GM21619 (cell line): ENCODE results near the gene TGM5.
"Not testable (repeated sequence)": the region's sequence is repeated elsewhere in the genome, so short reads cannot be mapped to it uniquely, and the experiment has no call there.

Source experiments
- ATAC-seq: cut with Tn5 transposase; IDR thresholded peaks from one replicate; pipeline ENCODE4 v1.9.1; 2021; ENCODE audit not compliant: unreplicated experiment

Gene TGM5

DNA sequence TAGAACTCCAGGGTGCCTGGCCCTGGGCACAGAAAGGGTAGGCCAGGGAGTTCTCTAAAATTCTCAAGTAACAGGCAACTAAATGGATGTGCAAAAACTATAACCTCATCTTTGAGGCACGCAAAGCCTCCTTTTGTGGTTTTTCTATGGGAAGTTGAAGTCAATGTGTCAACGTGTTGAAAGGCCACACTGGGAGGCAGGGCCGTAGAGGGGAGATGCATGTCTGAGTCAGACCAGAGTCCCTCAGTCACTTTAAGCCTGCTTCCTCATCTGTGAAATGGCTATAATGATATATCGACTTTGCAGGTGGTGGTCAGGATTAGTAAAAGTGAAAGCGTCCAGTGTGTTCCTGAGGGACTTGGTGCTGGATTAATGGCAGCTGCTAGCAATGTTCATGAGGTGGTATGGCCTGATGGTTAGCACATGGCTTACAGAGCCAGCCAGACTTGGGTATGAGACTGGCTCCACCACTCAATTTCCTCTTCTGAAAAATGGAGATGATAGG lies 17.0 kb downstream of the TGM5 start:
- ATAC-seq, result peak; percentile 42

DNA sequence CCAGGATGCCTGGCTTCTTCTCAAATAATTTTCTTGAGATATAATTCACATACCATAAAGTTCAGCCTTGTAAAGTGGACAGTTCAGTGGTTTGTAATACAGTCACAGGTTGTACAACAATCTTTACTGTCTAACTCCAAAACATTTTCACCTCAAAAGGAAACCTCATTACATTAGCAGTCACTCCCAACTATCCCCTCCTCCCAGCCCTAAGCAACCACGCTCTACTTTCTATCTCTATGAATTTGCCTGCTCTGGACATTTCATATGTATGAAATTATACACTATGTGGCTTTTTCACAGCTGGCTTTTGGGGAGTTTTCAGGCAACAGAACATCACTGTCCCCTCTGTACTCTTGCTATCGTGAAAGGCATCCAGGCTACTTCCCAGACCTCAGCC lies 17.5 kb downstream of the TGM5 start:
- peak; percentile 3 for ATAC-seq

- ATAC-seq, result no peak
Observed at GRCh38 chr15:43246261-43246774, 20.4 kb downstream of the TGM5 start.

GRCh38 chr15:43244092-43244491 lies 22.6 kb downstream of the TGM5 start:
- ATAC-seq, result no peak

DNA sequence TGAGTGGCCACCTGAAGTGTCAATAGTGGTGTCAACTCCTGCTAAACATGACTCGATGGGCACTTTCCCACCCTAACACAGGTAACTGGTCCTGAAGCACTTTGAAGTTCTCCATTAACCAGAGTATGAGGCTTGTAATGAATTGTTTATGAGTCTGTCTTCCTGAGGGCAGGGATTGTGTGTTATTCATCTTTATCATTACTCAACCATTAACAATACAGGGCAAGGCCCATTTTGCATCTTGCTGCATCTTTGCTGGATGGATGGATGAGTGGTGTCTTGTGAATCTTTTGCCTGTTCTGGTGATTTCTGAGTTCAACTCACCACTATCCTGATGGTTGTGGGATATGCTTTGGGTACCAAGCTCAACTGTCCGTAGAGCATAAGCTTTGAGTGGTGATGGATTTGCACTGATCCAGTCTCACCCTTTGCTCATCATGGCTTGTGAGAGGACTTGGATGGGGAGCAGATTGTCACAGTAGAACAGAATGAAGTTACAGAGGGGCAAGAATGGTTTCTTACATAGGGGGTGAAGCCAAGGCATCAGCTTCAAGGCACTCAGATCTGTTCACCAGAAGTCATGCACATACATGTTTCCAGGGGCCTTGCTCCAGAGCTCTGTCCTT lies 23.6 kb downstream of the TGM5 start:
- ATAC-seq, result no peak

GRCh38 chr15:43242616-43243015 lies 24.1 kb downstream of the TGM5 start:
- no peak for ATAC-seq

DNA sequence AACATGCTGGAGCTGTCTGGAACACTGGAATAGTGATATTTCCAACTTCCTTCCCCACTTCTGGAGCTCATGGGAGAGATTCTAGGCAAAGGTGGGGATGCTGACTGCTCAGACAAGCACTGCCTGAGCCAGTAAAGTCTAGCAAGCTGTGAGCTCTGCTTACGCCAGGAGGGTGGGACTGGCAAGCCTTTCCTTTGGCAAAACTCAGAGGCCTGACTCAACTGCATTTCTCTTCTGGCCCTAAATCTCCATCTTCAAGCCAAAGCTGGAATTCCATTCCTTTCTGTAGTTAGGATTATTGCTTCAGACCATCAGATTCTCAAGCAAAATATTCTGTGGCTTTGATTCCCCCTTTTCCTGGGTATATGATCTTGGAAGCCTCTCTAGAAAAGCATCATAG lies 25.6 kb downstream of the TGM5 start:
- ATAC-seq, result no peak

GRCh38 chr15:43239732-43240491 lies 26.8 kb downstream of the TGM5 start:
- no peak for ATAC-seq

DNA sequence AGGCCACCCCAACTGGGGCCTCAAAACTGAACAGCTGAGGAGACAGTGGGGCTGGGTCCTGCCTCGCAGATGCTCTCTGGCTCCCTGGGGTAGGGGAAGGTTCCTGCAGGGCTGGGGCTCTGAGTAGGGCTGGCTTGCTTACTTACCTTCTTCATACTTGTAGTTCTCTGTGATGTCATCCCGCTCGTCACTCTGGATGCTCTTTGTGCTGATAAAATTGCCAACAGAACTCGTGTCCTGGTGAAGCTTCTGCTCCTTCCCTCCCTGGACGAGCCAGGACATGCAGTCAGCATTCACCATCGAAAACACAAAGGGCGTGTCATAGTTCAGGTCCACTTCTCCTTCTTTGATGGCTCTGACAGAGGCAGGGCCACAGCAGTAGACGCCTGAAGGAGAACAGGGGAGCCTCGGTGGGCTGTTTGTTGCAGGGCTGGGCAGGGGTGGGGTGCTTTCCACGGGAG lies 28.0 kb downstream of the TGM5 start:
- no peak for ATAC-seq

DNA sequence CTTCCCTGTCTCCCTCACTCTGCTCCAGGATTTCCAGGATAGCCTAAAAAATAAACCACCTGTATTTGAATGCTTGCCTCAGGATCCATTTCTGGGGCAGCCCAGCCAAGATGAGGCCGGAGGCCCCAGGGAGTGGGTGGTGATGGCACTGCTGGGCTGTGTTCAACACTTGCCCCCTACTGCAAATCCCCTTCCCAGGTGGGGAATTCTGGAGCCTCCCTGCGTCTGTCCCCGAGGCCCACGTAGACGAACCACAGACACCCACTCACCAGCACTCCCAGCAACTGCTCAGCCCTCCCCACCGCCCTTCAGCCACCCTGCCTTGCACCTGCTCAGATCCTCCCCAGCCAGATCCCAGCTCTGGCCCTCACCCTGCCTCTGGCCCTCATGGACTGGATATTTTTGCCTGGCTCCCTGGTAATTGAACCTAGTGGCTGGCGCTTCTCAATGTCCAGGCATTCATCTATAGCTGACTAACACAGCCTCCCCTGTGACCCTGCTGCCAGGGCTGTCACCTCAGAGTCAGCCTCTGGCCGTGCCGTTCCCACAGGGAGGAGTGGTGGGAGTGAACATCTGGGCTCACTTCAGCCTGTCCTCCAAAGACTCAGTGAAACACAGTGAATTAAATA lies 28.8 kb downstream of the TGM5 start:
- ATAC-seq, result no peak

DNA sequence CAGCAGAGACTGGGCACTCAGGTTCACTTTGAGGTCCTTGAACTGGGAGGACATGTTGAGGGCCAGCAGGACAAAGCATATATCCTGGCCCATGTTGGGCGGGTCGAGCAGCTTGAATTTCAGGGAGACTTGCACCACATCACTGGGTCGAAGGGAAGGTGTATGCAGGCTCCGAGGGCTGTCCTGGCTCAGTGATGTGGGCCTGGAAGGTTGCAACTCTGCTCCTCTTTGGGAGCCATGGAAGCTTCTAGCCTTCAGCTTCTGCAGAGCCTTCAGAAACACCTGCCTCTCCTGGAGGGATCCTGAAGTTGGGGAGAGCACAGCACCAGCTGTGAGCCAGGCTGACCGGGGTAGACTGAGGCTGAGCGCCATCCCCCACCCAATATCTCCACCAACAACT lies 31.2 kb downstream of the TGM5 start:
- no peak for ATAC-seq

DNA sequence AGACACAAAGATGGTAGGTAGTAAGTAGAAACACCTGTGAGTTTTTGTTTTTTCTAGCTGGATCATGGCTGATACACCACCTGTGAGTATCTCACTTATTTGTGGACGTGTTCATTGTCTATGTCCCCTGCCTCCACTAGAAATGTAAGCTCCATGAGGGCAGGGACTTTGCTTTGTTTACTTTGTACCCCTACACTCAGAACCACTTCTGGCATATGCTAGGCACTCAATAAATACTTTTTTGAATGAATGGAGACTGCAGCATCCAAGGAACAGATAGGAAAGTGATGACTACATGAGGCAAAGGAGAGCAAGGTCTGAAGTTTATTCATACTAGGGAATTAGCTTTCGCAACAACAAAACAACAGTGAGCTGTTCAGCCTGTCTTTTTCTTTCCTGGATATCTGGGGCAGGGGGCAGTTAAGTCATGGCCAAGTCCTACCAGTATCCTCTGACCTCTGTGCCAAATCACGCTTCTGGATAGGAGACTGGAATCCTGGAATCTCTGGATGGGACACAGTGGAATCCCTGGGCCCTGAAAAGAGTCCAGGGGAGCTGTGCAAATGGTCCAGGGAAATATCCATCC lies 34.3 kb downstream of the TGM5 start:
- ATAC-seq, result no peak

DNA sequence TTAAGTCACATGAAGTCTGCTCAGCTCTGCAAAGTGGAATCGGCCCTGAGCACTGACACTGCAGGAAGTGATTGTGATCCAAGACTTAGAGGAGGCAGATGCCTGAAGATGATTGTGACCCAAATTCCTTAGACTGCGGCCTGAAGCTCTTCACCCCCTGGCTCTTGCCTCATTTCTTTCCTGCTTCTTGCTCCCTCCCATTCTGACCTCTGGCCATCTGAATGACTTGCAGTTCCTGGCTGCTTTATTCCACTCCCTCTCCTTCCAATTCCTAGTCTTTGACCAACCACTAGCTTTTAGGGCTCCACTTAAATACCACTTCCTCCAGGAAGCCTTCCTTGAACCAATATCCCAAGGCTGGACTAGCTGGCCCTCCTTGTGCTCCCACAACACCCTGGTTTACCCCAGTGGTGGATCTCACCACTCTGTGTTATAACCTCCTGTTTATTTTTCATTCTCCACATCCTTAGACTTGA lies 36.0 kb downstream of the TGM5 start:
- no peak for ATAC-seq

DNA sequence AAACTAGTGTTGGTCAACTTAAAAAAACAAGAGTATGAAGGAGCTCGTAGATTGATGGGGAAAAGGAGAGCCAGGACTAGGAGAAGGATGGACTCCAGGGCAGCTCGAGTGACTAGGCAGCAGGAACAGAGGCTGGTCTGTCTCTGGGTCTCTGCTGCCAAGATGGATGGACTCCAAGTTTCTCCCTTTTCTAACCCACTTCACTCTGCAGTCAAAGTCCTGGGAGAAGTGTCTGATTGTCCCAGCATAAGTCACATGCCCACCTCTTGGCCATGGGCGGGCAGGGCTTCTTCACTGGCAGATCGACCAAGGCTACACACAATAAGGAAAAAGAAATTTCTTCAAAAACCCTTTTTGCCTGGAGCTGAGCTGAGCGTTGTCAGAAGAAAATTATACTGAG lies 36.8 kb downstream of the TGM5 start:
- no peak for ATAC-seq

GRCh38 chr15:43226436-43227305 lies 40.1 kb downstream of the TGM5 start:
- ATAC-seq, result no peak

DNA sequence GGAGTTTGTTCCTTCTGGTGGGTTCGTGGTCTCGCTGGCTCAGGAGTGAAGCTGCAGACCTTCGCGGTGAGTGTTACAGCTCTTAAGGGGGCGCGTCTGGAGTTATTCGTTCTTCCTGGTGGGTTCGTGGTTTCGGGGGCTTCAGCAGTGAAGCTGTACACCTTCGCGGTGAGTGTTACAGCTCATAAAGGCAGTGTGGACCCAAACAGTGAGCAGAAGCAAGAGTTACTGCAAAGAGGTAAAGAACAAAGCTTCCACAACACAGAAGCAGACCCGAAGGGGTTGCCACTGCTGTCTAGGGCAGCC lies 40.8 kb downstream of the TGM5 start:
- ATAC-seq, result not testable (repeated sequence)

DNA sequence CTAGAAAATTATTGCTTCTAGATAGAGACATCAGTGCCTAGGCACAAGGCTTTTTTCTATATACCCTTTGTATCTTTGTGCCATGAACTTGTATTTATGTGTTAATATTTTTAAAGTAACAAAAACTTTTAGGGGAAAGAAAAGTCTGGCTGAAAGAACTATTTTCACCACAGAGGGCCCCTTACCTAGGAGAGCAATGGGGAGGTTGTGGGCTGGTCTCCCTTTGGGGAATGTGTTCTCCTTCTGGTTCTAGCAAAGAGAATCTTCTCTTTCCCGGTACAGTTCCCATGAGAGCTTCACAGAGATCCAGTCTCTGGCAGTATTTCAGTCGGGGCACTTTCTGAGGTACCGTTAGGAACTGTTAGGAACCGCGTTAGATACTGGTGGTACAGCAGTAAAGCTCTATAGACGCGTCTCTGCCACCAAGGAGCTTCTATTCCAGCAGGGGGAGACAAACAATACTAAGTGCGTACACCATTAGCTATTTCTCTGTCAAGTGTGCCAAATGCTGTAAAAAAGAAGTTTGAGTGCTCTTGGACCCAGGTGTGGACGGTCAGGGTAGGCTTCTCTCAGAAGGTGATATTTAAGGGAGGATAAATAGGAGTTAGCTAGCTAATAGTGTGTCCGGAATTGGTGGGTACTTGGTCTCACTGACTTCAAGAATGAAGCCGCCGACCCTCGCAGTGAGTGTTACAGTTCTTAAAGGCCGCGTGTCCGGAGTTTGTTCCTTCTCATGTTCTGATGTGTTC lies 41.4 kb downstream of the TGM5 start:
- no peak for ATAC-seq

GRCh38 chr15:43221422-43221821 lies 45.3 kb downstream of the TGM5 start:
- no peak for ATAC-seq

DNA sequence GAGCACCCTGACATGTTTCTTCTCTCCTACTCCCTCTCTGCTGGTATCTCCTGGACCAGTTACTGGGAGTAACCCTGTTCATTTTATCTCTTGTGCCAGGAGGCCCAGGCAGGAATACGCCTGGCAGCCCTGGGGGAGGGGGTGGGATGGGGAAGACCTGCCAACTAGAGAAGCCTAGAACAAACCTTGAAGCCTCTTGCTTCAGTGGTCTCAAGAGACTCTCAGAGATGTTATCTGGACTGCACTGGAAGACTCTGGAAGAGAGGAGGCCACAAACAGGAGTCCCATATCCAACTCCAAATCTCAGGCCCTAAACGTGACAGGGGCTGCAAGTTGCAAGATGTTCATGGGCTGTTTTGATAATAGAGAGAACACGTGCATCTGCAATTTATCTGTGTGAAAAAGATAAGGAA lies 45.7 kb downstream of the TGM5 start, which contains the start of gene EPB42:
EPB42 (minus strand) TSS at position 28 of the 413 bp plus-strand sequence. CDS start 193 bp downstream, outside the sequence.
- no peak for ATAC-seq
